ENCODE results near the gene SDK1.

SDK1 gene

DNA sequence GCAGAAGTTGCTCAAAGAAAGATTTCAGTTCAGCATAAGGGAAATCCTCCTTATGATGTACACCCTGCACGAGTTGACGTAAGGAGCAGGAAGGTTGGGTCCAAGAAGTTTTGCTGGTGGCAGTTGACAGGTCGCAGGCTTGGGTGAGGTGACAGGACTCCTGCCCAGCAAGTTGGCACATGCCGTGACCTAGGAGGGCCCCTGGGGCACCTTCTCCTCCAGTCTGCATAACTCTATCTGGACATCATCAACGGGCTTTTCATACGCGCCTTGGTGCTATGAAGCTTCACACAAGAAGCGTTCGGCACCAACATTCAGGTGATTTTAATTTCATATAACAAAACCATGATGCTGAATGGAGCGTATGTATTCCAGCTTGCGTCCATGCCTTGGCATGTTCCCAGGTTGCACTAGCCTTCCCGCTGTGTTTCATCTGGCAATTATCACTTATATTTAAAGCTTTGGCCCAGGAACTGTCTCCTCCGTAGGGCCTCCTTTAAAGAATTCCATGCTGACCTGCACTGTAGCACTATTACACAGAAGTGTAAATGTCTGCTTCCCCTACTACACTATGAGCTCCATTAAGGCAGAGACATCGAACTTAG lies 729.4 kb downstream of the SDK1 start:
- DNase-seq (ENCODE audit: low read depth in 3 of 3, low spot score in 1 of 3), result no peak

DNA sequence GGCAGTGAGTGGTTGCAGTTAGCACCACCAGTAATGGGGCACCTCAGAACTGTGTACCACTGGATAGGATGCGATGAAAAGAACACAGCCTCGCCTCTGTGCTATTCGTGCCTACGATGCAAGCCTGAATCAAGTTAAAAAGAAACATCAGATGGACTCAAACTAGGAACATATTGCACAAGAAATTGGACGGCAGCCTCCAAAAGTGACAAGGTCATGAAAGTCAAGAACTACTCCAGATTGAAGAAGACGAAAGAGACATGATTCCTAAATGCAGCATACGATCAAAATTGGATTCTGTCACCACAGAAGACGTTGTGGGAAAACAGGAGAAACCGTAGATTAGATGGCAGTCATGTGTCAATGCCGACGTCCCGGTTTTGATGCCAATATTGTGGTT lies 732.9 kb downstream of the SDK1 start:
- no peak for DNase-seq (ENCODE audit: low read depth in 3 of 3, low spot score in 1 of 3)

DNA sequence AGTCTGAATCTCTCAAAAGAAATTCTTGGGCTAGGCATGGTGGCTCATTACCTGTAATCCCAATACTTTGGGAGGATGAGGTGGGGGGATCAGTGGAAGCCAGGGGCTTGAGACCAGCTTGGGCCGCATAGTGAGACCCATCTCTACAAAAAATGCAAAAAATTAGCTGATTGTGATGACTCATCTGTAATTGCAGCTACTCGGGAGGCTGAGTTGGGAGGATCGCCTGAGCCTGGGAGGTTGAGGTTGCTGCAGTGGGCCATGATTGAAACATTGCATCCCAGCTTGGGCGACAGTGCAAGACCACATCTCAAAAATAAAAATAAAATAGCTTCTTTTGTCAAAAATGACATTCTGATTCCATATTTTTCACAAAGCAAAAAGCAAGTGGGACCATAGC lies 736.3 kb downstream of the SDK1 start:
- DNase-seq (ENCODE audit: low read depth in 3 of 3, low spot score in 1 of 3), result no peak

DNA sequence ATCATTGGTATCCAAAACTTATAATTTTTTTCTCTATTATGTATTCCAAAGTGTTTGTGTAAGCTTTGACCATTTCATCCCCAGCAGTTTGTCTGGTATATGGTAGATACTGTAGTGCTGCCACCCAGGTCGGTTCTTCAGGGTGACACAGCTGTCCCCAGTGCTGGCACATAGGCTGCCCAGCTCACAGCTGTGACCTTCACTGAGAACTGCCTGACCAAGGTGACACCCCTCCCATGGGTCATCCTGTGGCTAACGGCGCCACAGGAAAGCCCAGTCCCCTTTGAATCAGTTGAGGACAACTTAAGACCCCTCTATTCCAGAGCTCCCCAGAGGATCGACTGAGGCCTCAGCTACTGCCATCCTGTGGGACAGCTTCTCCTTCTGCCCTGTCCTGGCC lies 736.8 kb downstream of the SDK1 start:
- no peak for DNase-seq (ENCODE audit: low read depth in 3 of 3, low spot score in 1 of 3)

DNA sequence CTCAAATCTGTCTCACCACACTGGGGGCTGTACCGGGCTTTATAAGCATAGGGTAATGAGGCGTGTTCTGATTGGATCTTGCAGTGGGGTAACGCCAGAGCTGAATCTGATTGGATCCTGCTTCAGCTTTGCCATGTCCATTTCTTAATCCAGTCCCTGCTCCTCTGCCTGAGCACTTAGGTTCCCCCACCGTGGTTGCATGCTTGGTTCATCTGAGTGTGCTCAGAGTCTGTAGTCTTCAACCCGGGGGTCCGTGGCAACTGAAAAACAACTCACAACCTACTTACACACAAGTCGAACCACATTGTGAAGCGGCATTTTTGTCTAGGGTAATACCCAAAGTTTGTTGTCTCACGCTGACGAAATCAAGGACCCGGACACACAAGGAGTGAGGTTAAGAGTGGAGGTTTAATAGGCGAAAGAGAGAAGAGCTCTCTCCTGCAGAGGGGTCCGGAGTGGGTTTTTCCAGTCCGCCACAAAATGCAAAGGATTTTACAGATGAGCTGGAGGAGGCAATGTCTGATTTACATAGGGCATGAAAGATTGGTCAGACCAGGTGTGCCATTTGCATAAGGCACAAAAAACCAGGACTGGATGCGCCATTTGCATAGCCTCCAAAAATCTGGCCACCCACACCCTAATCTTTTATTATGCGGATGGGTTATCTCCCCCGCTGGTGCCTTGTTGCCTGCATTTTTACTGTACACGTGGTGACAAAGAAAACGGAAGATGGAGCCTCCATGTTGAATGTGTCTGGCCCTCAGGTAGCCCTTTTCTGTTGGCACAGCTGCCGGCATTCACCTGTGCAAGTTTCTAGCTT lies 739.3 kb downstream of the SDK1 start:
- no peak for DNase-seq (ENCODE audit: low read depth in 3 of 3, low spot score in 1 of 3)

DNA sequence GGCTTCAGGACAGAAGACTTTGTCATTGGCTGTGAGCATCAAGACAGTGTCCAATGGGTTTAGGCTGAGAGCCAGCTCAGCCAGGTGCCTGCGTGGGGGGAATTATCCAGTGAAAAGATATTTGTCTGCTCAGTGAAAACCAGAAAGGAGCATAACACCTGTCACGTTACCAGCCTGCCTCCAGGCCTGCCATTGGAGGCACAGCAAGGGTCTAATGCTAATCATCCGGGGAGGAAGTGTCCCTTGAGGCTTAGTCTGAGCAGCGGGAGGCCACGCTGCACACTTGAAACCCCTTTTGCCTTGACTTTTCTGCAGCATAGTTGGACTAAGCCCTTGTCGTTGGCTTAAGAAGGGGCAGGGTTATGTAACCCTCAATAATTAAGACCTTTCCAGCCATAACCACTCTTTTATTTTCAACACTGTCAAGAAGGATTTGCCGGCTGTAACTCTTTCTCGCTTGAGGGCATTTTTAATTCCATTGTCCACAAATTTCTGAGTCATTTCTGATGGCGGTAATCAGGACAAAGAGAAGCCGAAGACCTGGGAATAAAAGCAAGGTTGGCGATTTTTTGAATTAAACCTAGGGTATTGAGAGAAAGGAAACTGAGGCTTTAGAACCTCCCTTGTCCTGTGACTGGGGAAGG lies 741.5 kb downstream of the SDK1 start:
- no peak for DNase-seq (ENCODE audit: low read depth in 3 of 3, low spot score in 1 of 3)

DNA sequence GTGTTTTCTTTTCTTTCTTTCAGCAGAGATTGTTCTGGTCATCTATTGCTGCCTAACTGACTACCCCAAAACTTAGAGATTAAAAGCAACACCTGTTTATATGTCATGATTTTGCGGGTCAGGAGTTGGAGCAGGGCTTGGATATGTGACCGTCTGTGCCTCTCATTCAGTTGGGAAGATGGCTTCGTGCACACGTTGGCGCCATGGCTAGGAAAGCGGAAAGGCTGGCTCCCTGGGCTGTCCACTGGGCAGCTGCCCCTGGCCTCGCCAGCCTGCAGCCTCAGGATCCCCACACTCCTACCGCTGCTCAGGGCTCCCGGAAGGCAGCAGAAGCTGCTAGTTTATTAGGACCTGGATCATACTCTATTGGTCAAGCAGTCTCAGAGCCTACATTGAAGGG lies 742.9 kb downstream of the SDK1 start:
- DNase-seq (ENCODE audit: low read depth in 3 of 3, low spot score in 1 of 3), result no peak

DNA sequence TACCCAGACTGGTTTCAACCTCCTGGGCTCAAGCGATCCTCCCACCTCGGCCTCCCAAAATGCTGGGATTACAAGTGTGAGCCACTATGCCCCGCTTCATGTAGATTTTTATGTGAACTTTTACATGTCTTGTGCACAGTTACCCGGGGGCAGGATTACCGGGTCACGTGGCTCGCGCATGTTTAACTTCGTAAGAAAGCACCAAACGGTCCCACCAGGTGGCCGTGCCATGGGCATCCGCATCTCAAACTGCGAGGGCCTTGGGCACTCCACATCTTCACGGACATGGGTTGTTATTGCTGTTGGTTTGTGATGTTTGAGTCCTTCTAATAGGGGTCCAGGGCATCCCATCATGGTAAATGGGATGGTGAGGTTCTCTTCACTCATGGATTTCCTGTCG lies 744.4 kb downstream of the SDK1 start:
- no peak for DNase-seq (ENCODE audit: low read depth in 3 of 3, low spot score in 1 of 3)

DNA sequence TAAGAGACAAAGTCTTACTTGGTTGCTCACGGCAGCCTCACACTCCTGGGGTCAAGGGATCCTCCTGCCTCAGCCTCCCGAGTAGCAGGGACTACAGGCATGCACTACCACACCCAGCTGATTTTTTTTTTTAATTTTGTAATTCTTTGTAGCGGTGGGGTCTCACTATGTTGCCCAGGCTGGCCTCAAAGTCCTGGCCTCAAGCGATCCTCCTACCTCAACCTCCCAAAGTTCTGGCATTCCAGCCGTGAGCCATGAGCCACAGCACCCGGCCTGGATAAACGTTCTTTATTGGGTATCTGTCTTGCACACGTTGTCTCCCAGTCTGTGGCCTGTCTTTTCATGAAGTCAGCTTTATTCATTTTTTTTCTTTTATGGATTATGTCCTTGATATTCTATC lies 744.9 kb downstream of the SDK1 start:
- no peak for DNase-seq (ENCODE audit: low read depth in 3 of 3, low spot score in 1 of 3)

DNA sequence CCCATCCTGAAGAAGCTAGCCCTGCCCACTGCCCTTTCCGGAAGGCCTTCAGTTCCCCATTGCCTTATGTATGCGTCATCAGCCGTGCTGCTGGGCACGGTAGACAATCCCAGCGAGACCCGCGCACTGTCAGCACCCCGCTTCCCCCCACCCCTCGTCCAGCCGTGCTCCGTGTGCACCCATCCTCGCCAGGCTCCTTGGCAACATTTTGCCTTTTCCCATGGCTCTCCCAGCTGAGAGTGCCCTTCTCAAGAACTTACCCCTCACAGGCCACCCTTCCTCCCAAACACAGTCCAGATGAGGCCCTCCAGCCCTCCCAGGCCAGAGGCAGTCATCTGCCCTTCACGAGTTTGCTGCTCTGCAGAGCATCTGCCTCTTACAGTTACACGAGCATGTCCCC lies 747.3 kb downstream of the SDK1 start:
- no peak for DNase-seq (ENCODE audit: low read depth in 3 of 3, low spot score in 1 of 3)

DNA sequence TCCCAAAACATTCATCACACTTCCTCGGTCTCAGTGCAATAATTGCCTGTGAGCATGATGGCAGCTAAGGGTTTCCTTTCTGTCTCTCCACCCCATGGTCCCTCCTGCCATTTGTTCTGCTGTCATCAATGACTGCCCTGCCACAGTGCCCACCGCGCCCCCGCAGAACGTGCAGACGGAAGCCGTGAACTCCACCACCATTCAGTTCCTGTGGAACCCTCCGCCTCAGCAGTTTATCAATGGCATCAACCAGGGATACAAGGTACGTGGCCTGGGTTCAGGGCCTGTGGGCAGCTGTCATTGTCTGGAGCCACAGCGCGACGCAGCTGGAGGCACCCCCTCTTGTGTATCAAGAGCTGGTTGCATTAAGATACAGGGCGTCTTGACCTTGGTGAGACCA lies 748.1 kb downstream of the SDK1 start:
- no peak for DNase-seq (ENCODE audit: low read depth in 3 of 3, low spot score in 1 of 3)

DNA sequence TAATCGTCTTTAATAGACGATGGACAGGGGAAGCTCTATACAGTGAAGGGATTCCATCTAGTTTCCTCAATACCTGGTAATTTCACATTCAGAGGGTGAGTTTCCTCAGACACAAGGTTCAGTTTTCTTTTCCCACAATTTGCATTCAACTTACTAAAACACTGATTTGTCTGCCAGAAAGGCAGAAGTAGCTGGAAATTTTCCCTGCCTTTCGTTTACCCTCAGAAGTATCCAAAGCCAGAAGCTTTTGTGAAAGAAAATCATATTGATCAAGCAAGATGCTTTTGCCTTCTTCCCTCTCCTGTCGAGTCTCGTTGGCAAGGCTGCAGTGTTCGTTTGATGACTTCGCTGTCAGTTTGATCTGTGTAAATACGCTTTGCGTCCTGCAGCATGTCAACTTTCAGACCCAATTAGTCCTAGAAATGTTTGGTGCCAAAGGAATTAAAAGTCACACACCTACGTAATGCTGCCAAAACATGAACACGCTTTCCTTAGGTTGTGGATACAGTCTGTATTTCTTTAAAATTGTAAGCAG lies 749.1 kb downstream of the SDK1 start:
- DNase-seq (ENCODE audit: low read depth in 3 of 3, low spot score in 1 of 3), result no peak

DNA sequence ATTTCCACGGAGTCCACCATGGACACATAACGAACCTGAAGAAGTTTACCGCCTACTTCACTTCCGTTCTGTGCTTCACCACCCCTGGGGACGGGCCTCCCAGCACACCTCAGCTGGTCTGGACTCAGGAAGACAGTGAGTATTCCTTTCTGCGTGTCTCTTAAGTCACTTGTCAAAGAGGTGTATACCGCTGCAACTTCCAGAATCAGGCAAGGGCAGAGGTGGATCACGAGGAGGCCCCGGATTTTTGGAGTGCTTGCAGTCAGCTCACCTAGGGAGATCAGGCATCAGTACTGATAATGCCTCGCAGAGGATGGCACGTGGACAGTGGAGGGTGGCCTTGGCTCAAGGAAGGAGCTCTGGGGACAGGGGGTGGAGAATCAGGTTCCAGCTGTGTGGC lies 750.6 kb downstream of the SDK1 start:
- DNase-seq (ENCODE audit: low read depth in 3 of 3, low spot score in 1 of 3), result no peak

DNA sequence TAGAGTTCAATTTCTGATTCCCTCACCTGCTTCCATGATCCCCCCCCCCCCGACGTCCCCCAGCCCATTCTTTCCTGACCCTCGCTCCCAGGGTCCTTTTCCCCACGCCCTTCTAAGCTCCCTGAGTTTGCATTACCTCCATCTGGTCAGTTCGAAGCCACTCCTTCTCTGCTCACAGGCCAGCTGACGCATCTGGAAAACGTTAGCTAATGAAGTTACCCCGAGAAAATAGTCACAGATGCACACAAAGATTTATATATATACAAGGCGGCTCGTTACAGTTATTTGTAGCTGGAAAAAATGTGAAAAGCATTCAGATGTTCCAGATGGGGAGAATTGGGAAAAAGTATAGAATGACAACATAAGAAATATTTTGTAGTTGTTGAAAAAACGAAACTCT lies 751.1 kb downstream of the SDK1 start:
- no peak for DNase-seq (ENCODE audit: low read depth in 3 of 3, low spot score in 1 of 3)

DNA sequence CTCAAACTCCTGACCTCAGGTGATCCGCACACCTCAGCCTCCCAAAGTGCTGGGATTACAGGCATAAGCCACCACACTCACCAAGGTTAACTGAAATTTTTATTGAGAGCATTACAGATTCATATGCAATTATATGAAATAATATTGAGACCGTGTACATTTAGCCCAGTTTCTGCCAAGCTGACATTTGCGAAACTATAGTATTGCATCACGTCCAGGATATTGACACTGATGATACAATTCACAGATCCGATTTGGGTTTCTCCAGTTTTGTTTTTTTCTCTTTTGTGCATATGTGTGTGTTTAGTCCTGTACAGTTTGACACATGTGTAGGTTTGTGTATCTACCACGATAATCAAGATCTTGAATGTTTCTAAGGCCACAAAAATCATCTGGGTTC lies 753.1 kb downstream of the SDK1 start:
- no peak for DNase-seq (ENCODE audit: low read depth in 3 of 3, low spot score in 1 of 3)

DNA sequence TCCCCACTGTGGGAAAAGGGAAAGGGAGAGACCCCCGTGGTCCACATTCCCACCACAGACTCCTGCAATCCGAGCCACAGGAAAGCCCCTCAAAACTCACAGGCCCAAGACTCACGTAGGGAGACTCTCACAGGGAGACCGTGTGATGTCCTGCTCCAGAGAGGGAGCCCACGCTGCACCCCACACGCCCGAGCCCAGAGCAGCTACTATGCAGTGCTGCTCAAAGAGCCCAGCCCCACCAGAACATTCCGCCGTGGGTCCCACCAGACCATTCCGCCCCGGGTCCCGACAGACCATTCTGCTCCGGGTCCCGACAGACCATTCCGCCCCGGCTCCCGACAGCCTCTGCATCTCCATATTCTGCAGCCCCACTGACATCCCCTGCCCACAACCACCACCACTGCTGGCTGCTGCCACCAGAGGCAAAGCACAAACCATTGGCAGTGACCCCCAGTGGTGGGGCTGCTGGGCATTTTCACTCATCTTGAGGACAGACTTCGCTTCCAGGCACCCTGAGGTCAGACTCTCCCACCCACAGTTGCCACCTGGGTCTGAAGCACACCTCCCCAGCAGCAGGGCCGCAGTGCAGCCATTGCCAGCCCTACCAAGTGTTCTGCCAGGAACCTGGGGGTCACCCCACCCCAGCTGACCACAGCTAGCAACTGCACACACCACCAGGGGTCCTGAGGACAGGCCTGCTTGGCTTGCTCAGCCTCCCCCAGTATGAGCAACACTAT lies 755.7 kb downstream of the SDK1 start:
- DNase-seq (ENCODE audit: low read depth in 3 of 3, low spot score in 1 of 3), result no peak

DNA sequence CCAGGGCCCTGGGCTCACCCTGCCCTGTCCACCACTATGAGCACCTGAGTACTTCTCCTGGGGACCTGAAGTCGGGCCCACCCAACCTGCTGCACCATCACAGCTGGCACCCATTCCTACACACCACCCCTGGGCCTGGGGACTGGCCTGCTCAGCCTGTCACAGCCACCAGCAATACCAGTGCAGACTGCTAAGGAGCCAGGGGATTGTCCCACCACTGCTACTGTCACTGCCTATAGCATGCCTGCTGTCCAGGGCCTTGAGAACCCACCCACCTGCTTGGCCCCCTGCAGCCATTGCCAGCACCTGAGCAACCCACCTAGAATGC lies 756.2 kb downstream of the SDK1 start:
- no peak for DNase-seq (ENCODE audit: low read depth in 3 of 3, low spot score in 1 of 3)

DNA sequence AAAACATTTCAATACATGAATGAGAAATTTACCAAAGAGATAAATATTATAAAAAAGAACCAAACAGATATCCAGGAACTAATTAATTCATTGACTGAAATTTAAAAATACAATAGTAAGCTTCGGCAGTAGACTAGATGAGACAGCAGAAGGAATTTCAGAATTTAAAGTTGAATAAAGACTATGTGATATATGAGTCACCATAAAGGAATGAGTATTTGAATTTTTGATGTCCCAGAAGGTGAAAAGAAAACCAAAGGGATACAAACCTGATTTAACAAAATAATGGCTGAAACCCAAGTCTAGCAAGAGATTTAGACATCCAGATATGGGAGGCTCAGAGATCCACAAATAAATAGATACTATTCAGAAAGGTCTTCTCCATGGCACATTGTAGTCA lies 757.1 kb downstream of the SDK1 start:
- no peak for DNase-seq (ENCODE audit: low read depth in 3 of 3, low spot score in 1 of 3)

DNA sequence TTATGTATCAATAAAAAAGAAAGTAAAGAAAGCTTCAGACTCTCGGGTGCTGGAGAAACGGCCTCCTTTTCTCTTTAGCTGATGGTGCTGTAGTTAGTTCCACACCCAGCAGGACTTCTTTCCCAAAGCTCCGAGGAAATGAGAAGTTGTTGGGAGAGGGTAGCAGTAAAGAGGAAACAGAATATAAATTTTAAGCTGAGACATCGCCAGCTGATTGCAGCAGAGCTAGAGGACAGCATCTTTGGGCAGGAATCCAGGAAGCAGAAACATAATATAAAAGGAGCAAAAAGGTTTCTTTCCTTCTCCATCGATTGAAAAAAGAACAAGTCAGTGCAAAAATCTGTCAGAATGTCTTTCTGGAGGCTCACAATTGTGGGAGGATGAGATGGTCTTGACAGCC lies 764.1 kb downstream of the SDK1 start:
- DNase-seq (ENCODE audit: low read depth in 3 of 3, low spot score in 1 of 3), result no peak

DNA sequence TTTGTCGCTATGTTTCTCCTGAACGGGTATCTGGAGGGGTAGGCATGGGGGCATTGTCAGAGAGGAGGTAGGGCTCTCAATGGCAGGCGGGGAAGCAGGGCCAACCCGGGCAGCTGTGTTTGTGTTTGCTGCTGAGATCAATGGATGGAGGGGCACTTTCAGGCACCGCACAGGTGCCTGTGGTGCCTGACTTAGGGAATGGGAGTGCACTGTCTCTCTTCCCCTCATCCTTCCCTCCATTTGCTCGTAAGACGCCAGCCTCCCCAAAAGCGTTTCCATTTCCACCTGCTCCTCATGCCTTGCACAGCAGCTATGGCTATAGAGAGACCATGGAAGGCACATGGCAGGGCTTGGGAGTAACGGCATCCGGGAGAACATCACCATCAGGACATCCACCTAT lies 765.2 kb downstream of the SDK1 start:
- no peak for DNase-seq (ENCODE audit: low read depth in 3 of 3, low spot score in 1 of 3)

DNA sequence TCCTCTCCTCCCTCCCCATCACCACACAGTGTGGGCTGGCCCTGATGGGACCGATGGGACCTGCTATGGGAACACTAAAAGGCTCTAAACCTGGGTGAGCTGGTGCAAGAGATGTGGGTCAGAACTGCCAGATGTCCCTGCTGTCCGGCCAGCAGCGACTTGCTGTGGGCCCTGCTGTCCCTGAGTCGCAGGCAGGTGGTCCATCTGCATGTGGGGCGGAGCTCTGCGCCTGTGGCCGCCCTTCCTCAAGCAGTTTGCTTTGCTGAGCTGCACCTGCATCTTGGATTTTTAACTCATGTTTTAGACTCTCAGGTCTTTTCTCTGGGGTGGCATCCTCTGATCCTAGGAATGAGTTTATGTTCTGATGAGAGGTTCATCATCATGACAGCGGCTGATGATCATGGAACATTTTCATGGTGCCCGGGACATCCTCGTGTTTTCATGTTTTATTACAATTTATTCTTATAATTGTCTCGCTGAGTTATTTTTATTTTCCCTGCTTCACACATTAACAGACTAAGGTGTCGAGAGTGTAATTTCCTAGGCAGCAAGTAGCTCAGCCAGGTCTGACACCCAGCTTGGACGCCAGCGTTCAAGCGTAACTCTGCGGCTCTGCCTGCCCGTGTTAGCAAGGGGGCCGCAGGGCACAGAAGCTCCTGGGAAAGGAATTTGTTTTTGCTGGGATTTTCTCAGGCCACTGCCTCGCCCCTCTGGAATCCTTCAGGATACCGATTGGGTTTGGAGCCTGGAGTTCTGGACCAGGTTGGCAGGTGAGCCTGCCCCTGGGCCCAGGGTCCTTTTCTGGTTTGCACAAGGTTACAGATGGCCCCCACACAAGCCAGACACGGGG lies 765.8 kb downstream of the SDK1 start:
- DNase-seq (ENCODE audit: low read depth in 3 of 3, low spot score in 1 of 3), result no peak
